Body of pancreas (tissue), 4 donors: ENCODE measurements around the gene PRSS23.

Experiments
- CTCF ChIP-seq, 7 experiments: fragments of 450-650 bp in 4 of 7; fragments of 200-600 bp in 3 of 7; sonication (generic) in 3 of 7; IDR thresholded peaks; one replicate each; pipeline ENCODE4 v1.5.1; 2016 to 2019; ENCODE audit warnings: antibody characterized with exemption in 7 of 7
- POLR2A ChIP-seq, 3 donors: fragments of 450-650 bp; IDR thresholded peaks; one replicate each; pipeline ENCODE4 v1.6.1; 2016; ENCODE audit warnings: antibody characterized with exemption in 3 of 3, mild to moderate bottlenecking in 2 of 3

DNA sequence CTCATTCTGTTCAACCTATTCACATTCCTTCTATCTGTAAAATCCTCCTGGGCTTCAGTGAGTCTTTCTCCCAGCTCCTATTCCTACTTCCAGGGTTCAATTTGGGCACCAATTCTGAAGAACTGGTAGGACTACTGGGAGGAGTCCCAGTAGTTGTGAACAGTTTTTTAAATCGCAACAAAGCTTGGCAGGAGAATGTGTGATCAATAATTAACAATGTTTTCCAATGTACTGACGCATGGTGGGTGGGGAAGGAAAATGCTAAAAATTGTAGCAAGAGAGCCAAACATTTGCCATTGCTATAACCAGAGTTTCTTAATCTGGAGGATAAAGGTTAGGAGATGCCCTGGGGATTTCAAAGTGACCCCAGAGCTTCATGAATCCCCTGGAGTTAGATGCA, 27.3 kb upstream of the PRSS23 start:
- TF ChIP-seq CTCF (IDR thresholded peaks at IDR 0.05) (no peak), POLR2A (IDR thresholded peaks at IDR 0.05) (no peak)
